ENCODE data around the gene CFAP65. TPM values are rescaled to one million over a fixed set of nuclear protein-coding genes. Genes with fewer than 3 reads are reported as not detected.

CFAP65 gene
- total and polyA plus RNA-seq, 9 of the 15 experiments (the other 6 are each of a cell fraction or from before 2014, with no cell fraction given): not detected

- TF ChIP-seq CCAR2 (IDR thresholded peaks at IDR 0.05; ENCODE audit: low read depth, low read length): no peak
- no peak for TF ChIP-seq ZBTB11 (CRISPR knock-in tag; IDR thresholded peaks at IDR 0.05)
- TF ChIP-seq KDM5B (IDR thresholded peaks at IDR 0.05; ENCODE audit: insufficient replicate concordance, low read depth, low read length): no peak
- TF ChIP-seq ZNF77 (CRISPR knock-in tag; IDR thresholded peaks at IDR 0.05): no peak
- TF ChIP-seq NKRF (IDR thresholded peaks at IDR 0.05; ENCODE audit: borderline replicate concordance): no peak
- TF ChIP-seq REST (IDR thresholded peaks at IDR 0.05; ENCODE audit: borderline replicate concordance): peak; percentile 97
- peak; percentile 95 for TF ChIP-seq REST (CRISPR knock-in tag; IDR thresholded peaks at IDR 0.05; ENCODE audit: low read depth)
- peak in 1 of 2 experiments; percentile 40; a peak in 1 of 4 replicates for TF ChIP-seq SIN3A (IDR thresholded peaks at IDR 0.05; ENCODE audit: borderline replicate concordance in 2 of 2, control insufficient read depth in 1 of 2, low read depth in 2 of 2, low read length in 2 of 2)
- no peak for TF ChIP-seq NR1H2 (CRISPR knock-in tag; IDR thresholded peaks at IDR 0.05)
- TF ChIP-seq ZNF263 (CRISPR knock-in tag; IDR thresholded peaks at IDR 0.05; ENCODE audit: borderline replicate concordance): peak; percentile 26; the same call in 1 of the 2 replicates
- TF ChIP-seq PTTG1 (tag; IDR thresholded peaks at IDR 0.05; ENCODE audit: low read depth): no peak
- TF ChIP-seq NCOA4 (IDR thresholded peaks at IDR 0.05; ENCODE audit: partially characterized antibody): no peak
- TF ChIP-seq KLF13 (tag; IDR thresholded peaks at IDR 0.05; ENCODE audit: borderline replicate concordance, low read depth): 0 out of 2 replicates have a peak, but pooled peaks have one; percentile 34
These were observed 49.6 kb downstream of the CFAP65 start (continued) for GRCh38 chr2:218991674-218992168.

Data from K562 (cell line).